Endothelial cell of umbilical vein (primary cell): Measurements from ENCODE around the gene PLEKHA8. TPM values are rescaled to one million over a fixed set of nuclear protein-coding genes. Genes with fewer than 3 reads are reported as not detected.

Source experiments
- BruUV-seq: library from RNA; stranded (reverse); fragments of 400-500 nt; replicated peaks from 2 replicates; lab custom pipeline; 2021; lab: Mats Ljungman, UMichigan
- CTCF ChIA-PET: fragments of 300-600, 350-600 bp; sonication (Branson Sonifier 250); formaldehyde crosslinking; loops from one replicate; lab custom pipeline; 2021; ENCODE audit warnings: antibody characterized with exemption, inconsistent platforms; lab: Charles Lee
- POLR2A ChIA-PET: fragments of 300-600, 350-600 bp; sonication (Branson Sonifier 250); formaldehyde crosslinking; loops from one replicate; lab custom pipeline; 2021; ENCODE audit warnings: antibody characterized with exemption, inconsistent platforms; lab: Charles Lee
- DNase-seq: peaks from one replicate; pipeline ENCODE4 v3.0.0-alpha.2; 2011; ENCODE audit warnings: low read depth, low spot score
- FAIRE-seq: peaks from 2 replicates; lab custom pipeline; 2011; peaks lifted over from hg19 to GRCh38; lab: Jason Lieb, UNC
- H2AFZ ChIP-seq: 2 replicates; pipeline ENCODE4 v1.6.0; 2012; ENCODE audit warnings: low read depth, low read length, control low read depth, inconsistent platforms
- H3K27ac ChIP-seq: 2 replicates; pipeline ENCODE4 v1.5.1; 2011; ENCODE audit warnings: low read depth, mild to moderate bottlenecking, control low read depth, low read length, moderate library complexity; ENCODE audit not compliant: insufficient read depth
- H3K27me3 ChIP-seq, 2 experiments: 2 replicates each; pipeline versions ENCODE4 v1.6.0 to v1.6.1; 2011; ENCODE audit warnings: low read length in 2 of 2, mixed read lengths in 1 of 2; ENCODE audit not compliant: control insufficient read depth in 2 of 2, insufficient read depth in 2 of 2
- H3K36me3 ChIP-seq, 2 experiments: 2 replicates in 1 of 2; 3 replicates in 1 of 2; pipeline ENCODE4 v1.5.1; 2011; ENCODE audit warnings: low read length in 2 of 2, mild to moderate bottlenecking in 1 of 2, moderate library complexity in 1 of 2; ENCODE audit not compliant: control insufficient read depth in 2 of 2, insufficient read depth in 2 of 2; ENCODE audit errors: extremely low read depth in 1 of 2
- H3K4me1 ChIP-seq: 3 replicates; pipeline ENCODE4 v1.5.1; 2011; ENCODE audit warnings: mild to moderate bottlenecking, low read length; ENCODE audit not compliant: control insufficient read depth, insufficient read depth; ENCODE audit errors: extremely low read depth
- H3K4me2 ChIP-seq: 2 replicates; pipeline ENCODE4 v1.6.1; 2011; ENCODE audit warnings: low read length, control low read depth, mixed read lengths; ENCODE audit not compliant: insufficient read depth
- H3K4me3 ChIP-seq, 3 experiments: fragments of 200-600 bp in 1 of 3; sonication (generic), shearing (Covaris generic) in 1 of 3; replicated peaks in 1 of 3; 2 replicates each; pipeline ENCODE4 v1.5.1; 2011 to 2016; ENCODE audit warnings: control low read depth in 3 of 3, low read length in 3 of 3, mild to moderate bottlenecking in 2 of 3, inconsistent platforms in 1 of 3, low read depth in 1 of 3, moderate library complexity in 1 of 3; ENCODE audit not compliant: insufficient read depth in 1 of 3
- H3K79me2 ChIP-seq: 2 replicates; pipeline ENCODE4 v1.6.0; 2012; ENCODE audit warnings: low read length, inconsistent platforms; ENCODE audit not compliant: control insufficient read depth, insufficient read depth
- H3K9ac ChIP-seq: replicated peaks from 2 replicates; pipeline ENCODE3; 2011; ENCODE audit warnings: low read length, control low read depth; ENCODE audit not compliant: insufficient read depth; ENCODE audit errors: extremely low read depth
- H3K9me1 ChIP-seq: replicated peaks from 3 replicates; pipeline ENCODE4 v1.6.0; 2011; ENCODE audit warnings: mild to moderate bottlenecking, low read length; ENCODE audit not compliant: control insufficient read depth, insufficient read depth; ENCODE audit errors: extremely low read depth
- H3K9me3 ChIP-seq: replicated peaks from 2 replicates; pipeline ENCODE4 v1.5.1; 2012; ENCODE audit warnings: low read length, inconsistent platforms; ENCODE audit not compliant: control insufficient read depth, insufficient read depth
- H4K20me1 ChIP-seq: replicated peaks from 2 replicates; pipeline ENCODE3; 2011; ENCODE audit warnings: mild to moderate bottlenecking, low read length; ENCODE audit not compliant: control insufficient read depth, insufficient read depth; ENCODE audit errors: extremely low read depth
- CTCF ChIP-seq, 2 donors: IDR thresholded peaks; 1 replicate in 1 of 2; 2 replicates in 1 of 2; pipeline ENCODE4 v1.5.1; 2011; ENCODE audit warnings: low read length in 2 of 2, mild to moderate bottlenecking in 2 of 2, moderate library complexity in 2 of 2, control low read depth in 1 of 2, inconsistent platforms in 1 of 2, low read depth in 1 of 2; ENCODE audit not compliant: insufficient read depth in 1 of 2; ENCODE audit errors: extremely low read depth in 1 of 2
- EZH2 ChIP-seq: IDR thresholded peaks from 2 replicates; pipeline ENCODE4 v1.6.1; 2012; ENCODE audit warnings: borderline replicate concordance, low read depth, mild to moderate bottlenecking, moderate library complexity, low read length, inconsistent platforms; ENCODE audit not compliant: severe bottlenecking
- FOS ChIP-seq: IDR thresholded peaks from 2 replicates; pipeline ENCODE4 v1.6.1; 2011; ENCODE audit warnings: mild to moderate bottlenecking, low read length, moderate library complexity, borderline replicate concordance; ENCODE audit not compliant: insufficient read depth
- GATA2 ChIP-seq: IDR thresholded peaks from 2 replicates; pipeline ENCODE4 v1.7.0; 2011; ENCODE audit warnings: low read depth, mild to moderate bottlenecking, moderate library complexity, mixed read lengths, low read length; ENCODE audit not compliant: insufficient read length, insufficient read depth
- JUN ChIP-seq: IDR thresholded peaks from 2 replicates; pipeline ENCODE4 v1.6.1; 2011; ENCODE audit warnings: borderline replicate concordance, low read depth; ENCODE audit not compliant: insufficient read length, insufficient read depth
- MAX ChIP-seq: IDR thresholded peaks from 2 replicates; pipeline ENCODE4 v1.6.1; 2011; ENCODE audit not compliant: insufficient read depth, insufficient read length
- MYC ChIP-seq: IDR thresholded peaks from one replicate; pipeline ENCODE4 v1.6.1; 2011; ENCODE audit warnings: mild to moderate bottlenecking, low read depth, low read length
- POLR2A ChIP-seq: IDR thresholded peaks from 2 replicates; pipeline ENCODE4 v1.6.1; 2012; ENCODE audit warnings: low read depth, mild to moderate bottlenecking, control low read depth, low read length
- dilution Hi-C: fragments of 300-500 bp; cut with MboI; formaldehyde crosslinking; loops from one replicate; pipeline ENCODE4 v1.15.0; 2019; ENCODE audit warnings: low sequenced_read_pairs; ENCODE audit not compliant: extremely low pct_ligation_motif_present
- intact Hi-C: fragments of 100-400 bp; cut with micrococcal nuclease; formaldehyde crosslinking; loops from one replicate; pipeline ENCODE4 v1.10.0; 2022
- polyA plus RNA-seq, 4 experiments: library from polyadenylated mRNA; depleted of rRNA in 3 of 4; stranded (reverse) in 3 of 4; unstranded in 1 of 4; fragments of >200 nt; gene quantifications; 2 replicates each; pipeline versions ENCODE4 v1.2.1 to v1.2.3, GENCODE V29; 2011 to 2012; ENCODE audit warnings: missing spikeins in 1 of 4
- total RNA-seq: library from RNA; stranded (reverse); gene quantifications from 2 replicates; pipeline ENCODE4 v1.2.3, GENCODE V29; 2021

The PLEKHA8 gene
- total and polyA plus RNA-seq, 2 donors (not counting 3 experiments of a cell fraction or from before 2014, with no cell fraction given), result 4.5 to 19.8 TPM

GRCh38 chr7:30147223-30147622, 119.0 kb downstream of the PLEKHA8 start:
- Histone ChIP-seq H3K4me3 (no peak overlapping the region), H3K27ac (no peak overlapping the region), H3K9ac (no peak overlapping the region), H3K9me1 (no peaks in the 10 kb centered on the region), H3K4me1 (peaks cover 4% of the 10 kb centered on the region), H2AFZ (no peak overlapping the region), H3K79me2 (no peaks in the 10 kb centered on the region), H3K36me3 (no peaks in the 10 kb centered on the region), H3K27me3 (no peaks in the 10 kb centered on the region), H4K20me1 (no peaks in the 10 kb centered on the region), H3K4me2 (no peak overlapping the region), H3K9me3 (no peaks in the 10 kb centered on the region)
- POLR2A ChIA-PET, result interaction anchor here (0.6 kb wide), 1 partner anchor 9 kb away, joined by 3 read pairs; no protein-coding TSS in a partner anchor
- dilution Hi-C loops (no loop called here), intact Hi-C loops (no loop called here)
- no peak for FAIRE-seq
- no peak for DNase-seq
- no TSS peak for BruUV-seq
- CTCF ChIA-PET, result interaction anchor here (1.0 to 1.5 kb wide), 2 partner anchors 9 to 16 kb away, joined by 3 to 4 read pairs; no protein-coding TSS in a partner anchor
- TF ChIP-seq MAX (no peak), JUN (no peak)

GRCh38 chr7:30147785-30148184, 119.6 kb downstream of the PLEKHA8 start:
- dilution Hi-C loops (no loop called here), intact Hi-C loops (no loop called here)
- H3K27me3 ChIP-seq, result no peaks in the 10 kb centered on the region
- H4K20me1 ChIP-seq, result no peaks in the 10 kb centered on the region
- TF ChIP-seq EZH2 (no peak), CTCF (IDR thresholded peaks at IDR 0.05; ENCODE audit: extremely low read depth in 1 of 2, insufficient read depth in 1 of 2, low read depth in 1 of 2, low read length in 2 of 2) (no peak), GATA2 (no peak), MAX (no peak), FOS (no peak), POLR2A (no peak), MYC (no peak)
- H3K4me3 ChIP-seq, result no peak overlapping the region
- CTCF ChIA-PET, result interaction anchor here (1.0 kb wide), 1 partner anchor 10 kb away, joined by 3 read pairs; no protein-coding TSS in a partner anchor
- no peak overlapping the region for H3K27ac ChIP-seq
- H2AFZ ChIP-seq, result no peak overlapping the region
- peaks cover 1% of the 10 kb centered on the region for H3K4me1 ChIP-seq
- DNase-seq, result no peak
- no peaks in the 10 kb centered on the region for H3K9me1 ChIP-seq
- no peak overlapping the region for H3K9ac ChIP-seq
- H3K9me3 ChIP-seq, result no peaks in the 10 kb centered on the region
- no peak for FAIRE-seq
- POLR2A ChIA-PET, result no interaction called here
- no peak overlapping the region for H3K4me2 ChIP-seq
- BruUV-seq, result no TSS peak
- H3K36me3 ChIP-seq, result no peaks in the 10 kb centered on the region
- no peaks in the 10 kb centered on the region for H3K79me2 ChIP-seq
